Fibroblast of lung (primary cell): ENCODE measurements around the gene MISP. TPM values are rescaled to one million over a fixed set of nuclear protein-coding genes. Genes with fewer than 3 reads are reported as not detected.
A peak's percentile ranks its signal among the peaks of the same experiment; 100 is the strongest.
"Not testable (repeated sequence)": the region's sequence is repeated elsewhere in the genome, so short reads cannot be mapped to it uniquely, and the experiment has no call there.

ENCODE experiments used
- DNase-seq, 2 donors: peaks; one replicate each; pipeline versions ENCODE4 v3.0.0 to v3.0.0-alpha.2; 2010; ENCODE audit warnings: low read depth in 2 of 2
- H2AFZ ChIP-seq: 2 replicates; pipeline ENCODE4 v1.5.1; 2012; ENCODE audit warnings: low read length, control low read depth, inconsistent platforms
- H3K27ac ChIP-seq: 2 replicates; pipeline ENCODE4 v1.5.1; 2011; ENCODE audit warnings: low read length, control low read depth; ENCODE audit not compliant: insufficient read depth
- H3K27me3 ChIP-seq: 2 replicates; pipeline ENCODE4 v1.5.1; 2011; ENCODE audit warnings: mild to moderate bottlenecking, low read length; ENCODE audit not compliant: control insufficient read depth, insufficient read depth
- H3K36me3 ChIP-seq: 2 replicates; pipeline ENCODE4 v1.5.1; 2011; ENCODE audit warnings: low read length; ENCODE audit not compliant: control insufficient read depth, insufficient read depth
- H3K4me1 ChIP-seq: 2 replicates; pipeline ENCODE4 v1.5.1; 2011; ENCODE audit warnings: low read length; ENCODE audit not compliant: control insufficient read depth, insufficient read depth; ENCODE audit errors: extremely low read depth
- H3K4me2 ChIP-seq: 2 replicates; pipeline ENCODE4 v1.5.1; 2011; ENCODE audit warnings: low read length, control low read depth; ENCODE audit not compliant: insufficient read depth; ENCODE audit errors: extremely low read depth
- H3K4me3 ChIP-seq, 4 experiments: fragments of 200-600 bp in 1 of 4; sonication (generic) in 1 of 4; replicated peaks in 1 of 4; 2 replicates each; pipeline ENCODE4 v1.5.1; 2011 to 2016; ENCODE audit warnings: low read length in 4 of 4, low read depth in 3 of 4, mild to moderate bottlenecking in 3 of 4, control low read depth in 2 of 4, inconsistent platforms in 1 of 4, mixed read lengths in 1 of 4; ENCODE audit not compliant: insufficient read depth in 1 of 4; ENCODE audit errors: control extremely low read depth in 1 of 4
- H3K79me2 ChIP-seq: 2 replicates; pipeline ENCODE4 v1.5.1; 2012; ENCODE audit warnings: mild to moderate bottlenecking, low read length, inconsistent platforms; ENCODE audit not compliant: control insufficient read depth, insufficient read depth
- H3K9ac ChIP-seq: 2 replicates; pipeline ENCODE4 v1.5.1; 2011; ENCODE audit warnings: mild to moderate bottlenecking, low read length, control low read depth; ENCODE audit not compliant: insufficient read depth
- H3K9me3 ChIP-seq: 2 replicates; pipeline ENCODE4 v1.5.1; 2012; ENCODE audit warnings: low read depth, low read length; ENCODE audit not compliant: control insufficient read depth, insufficient read depth
- H4K20me1 ChIP-seq: 2 replicates; pipeline ENCODE4 v1.5.1; 2011; ENCODE audit warnings: low read length; ENCODE audit not compliant: control insufficient read depth, insufficient read depth; ENCODE audit errors: extremely low read depth
- CTCF ChIP-seq, 2 donors: IDR thresholded peaks in 1 of 2; conservative IDR thresholded peaks in 1 of 2; 1 replicate in 1 of 2; 2 replicates in 1 of 2; pipeline ENCODE4 v1.5.1; 2011 to 2012; ENCODE audit warnings: low read length in 2 of 2, control low read depth in 1 of 2, inconsistent platforms in 1 of 2, low read depth in 1 of 2, mild to moderate bottlenecking in 1 of 2
- EZH2 ChIP-seq: IDR thresholded peaks from 2 replicates; pipeline ENCODE4 v1.5.1; 2012; ENCODE audit warnings: low read length, control low read depth, mild to moderate bottlenecking; ENCODE audit errors: missing control alignments
- polyA minus RNA-seq: library from RNA; depleted of rRNA, polyadenylated mRNA; stranded (reverse); fragments of >200 nt; gene quantifications from 2 replicates; pipeline ENCODE4 v1.2.3, GENCODE V29; 2011; ENCODE audit warnings: low replicate concordance
- polyA plus RNA-seq, 2 donors: library from polyadenylated mRNA; depleted of rRNA in 1 of 2; stranded (reverse) in 1 of 2; unstranded in 1 of 2; fragments of >200 nt; gene quantifications; 2 replicates each; pipeline ENCODE4 v1.2.1, GENCODE V29; 2011 to 2012; ENCODE audit warnings: missing spikeins in 1 of 2
- total RNA-seq: library from RNA; depleted of rRNA; stranded (reverse); fragments of >200 nt; gene quantifications from 2 replicates; pipeline ENCODE4 v1.2.1, GENCODE V29; 2014

The MISP gene
- total RNA-seq = under 0.01 TPM in 1 of 2 replicates, not detected in the other
- not detected in 2 replicates for polyA plus RNA-seq
- polyA plus RNA-seq (2012) = 0.05 TPM in 1 of 2 replicates, not detected in the other
- polyA minus RNA-seq = not detected in 2 replicates

GRCh38 chr19:750640-751423 is at the start of gene MISP:
Gene MISP (plus strand): TSS chr19:751112. CDS start chr19:756947, 5,835 bp downstream.
- H3K27me3 ChIP-seq = no peaks in the 10 kb centered on the region
- H3K4me2 ChIP-seq = peak within 1 kb of the TSS; percentile 48
- no peak for TF ChIP-seq CTCF (conservative IDR thresholded peaks at IDR 0.05 in 1 of 2, IDR thresholded peaks at IDR 0.05 in 1 of 2; ENCODE audit: low read depth in 1 of 2, low read length in 2 of 2)
- no peak for TF ChIP-seq EZH2
- H3K9me3 ChIP-seq = no peaks in the 10 kb centered on the region
- H3K36me3 ChIP-seq = no peaks in the 10 kb centered on the region
- no peak within 1 kb of the TSS for H3K4me3 ChIP-seq
- H3K27ac ChIP-seq = peak within 1 kb of the TSS; percentile 83
- DNase-seq = no peak
- H2AFZ ChIP-seq = peak within 1 kb of the TSS; percentile 19
- no peaks in the 10 kb centered on the region for H4K20me1 ChIP-seq
- H3K4me1 ChIP-seq = peaks cover 16% of the 10 kb centered on the region
- H3K79me2 ChIP-seq = no peaks in the 10 kb centered on the region
- peak within 1 kb of the TSS; percentile 26 for H3K9ac ChIP-seq

- not testable (repeated sequence) for H3K27me3 ChIP-seq, H3K4me1 ChIP-seq, H3K36me3 ChIP-seq, H4K20me1 ChIP-seq, H3K27ac ChIP-seq, H3K9ac ChIP-seq, H3K79me2 ChIP-seq, H3K9me3 ChIP-seq, H2AFZ ChIP-seq, DNase-seq, H3K4me2 ChIP-seq, H3K4me3 ChIP-seq
Measured at GRCh38 chr19:702847-703246, 48.1 kb upstream of the MISP start.

GRCh38 chr19:703329-703650 is 47.6 kb upstream of the MISP start:
- no peak for DNase-seq
- no peak overlapping the region for H3K4me2 ChIP-seq

More at GRCh38 chr19:703329-703650, 47.6 kb upstream of the MISP start:
- no peak overlapping the region for H2AFZ ChIP-seq
- TF ChIP-seq CTCF (conservative IDR thresholded peaks at IDR 0.05 in 1 of 2, IDR thresholded peaks at IDR 0.05 in 1 of 2; ENCODE audit: low read depth in 1 of 2, low read length in 2 of 2) (no peak), EZH2 (no peak)
- H3K36me3 ChIP-seq = no peaks in the 10 kb centered on the region
- H3K27ac ChIP-seq = no peak overlapping the region
- H3K9ac ChIP-seq = no peak overlapping the region
- H3K27me3 ChIP-seq = peaks cover 8% of the 10 kb centered on the region
- H3K9me3 ChIP-seq = no peaks in the 10 kb centered on the region
- H4K20me1 ChIP-seq = no peaks in the 10 kb centered on the region
- peak overlapping the region in 1 of 4 experiments; percentile 27 for H3K4me3 ChIP-seq
- H3K4me1 ChIP-seq = peaks cover 4% of the 10 kb centered on the region
- H3K79me2 ChIP-seq = no peaks in the 10 kb centered on the region
